Keratinocyte (primary cell): ENCODE measurements around the gene SLIT3.

Experiments
- CTCF ChIP-seq, 3 experiments: IDR thresholded peaks in 1 of 3; conservative IDR thresholded peaks in 1 of 3; optimal IDR thresholded peaks in 1 of 3; 2 replicates in 2 of 3; 3 replicates in 1 of 3; pipeline versions ENCODE3 to v1.5.1; 2011; ENCODE audit warnings: low read length in 3 of 3, mild to moderate bottlenecking in 3 of 3, moderate library complexity in 2 of 3, control low read depth in 1 of 3, inconsistent platforms in 1 of 3; ENCODE audit not compliant: insufficient read depth in 2 of 3; ENCODE audit errors: extremely low read depth in 1 of 3
- EZH2 ChIP-seq: IDR thresholded peaks from one replicate; pipeline ENCODE4 v1.6.1; 2012; ENCODE audit warnings: inconsistent platforms, mild to moderate bottlenecking, low read length, moderate library complexity

- TF ChIP-seq CTCF (optimal IDR thresholded peaks at IDR 0.05 in 1 of 3, IDR thresholded peaks at IDR 0.05 in 1 of 3, conservative IDR thresholded peaks at IDR 0.05 in 1 of 3; ENCODE audit: extremely low read depth in 1 of 3, insufficient read depth in 2 of 3, low read length in 3 of 3) = no peak
- no peak for TF ChIP-seq EZH2
Measured at GRCh38 chr5:169298193-169298592, 2.7 kb downstream of the SLIT3 start.
